ENCODE data around the gene CYGB.

Gene CYGB

DNA sequence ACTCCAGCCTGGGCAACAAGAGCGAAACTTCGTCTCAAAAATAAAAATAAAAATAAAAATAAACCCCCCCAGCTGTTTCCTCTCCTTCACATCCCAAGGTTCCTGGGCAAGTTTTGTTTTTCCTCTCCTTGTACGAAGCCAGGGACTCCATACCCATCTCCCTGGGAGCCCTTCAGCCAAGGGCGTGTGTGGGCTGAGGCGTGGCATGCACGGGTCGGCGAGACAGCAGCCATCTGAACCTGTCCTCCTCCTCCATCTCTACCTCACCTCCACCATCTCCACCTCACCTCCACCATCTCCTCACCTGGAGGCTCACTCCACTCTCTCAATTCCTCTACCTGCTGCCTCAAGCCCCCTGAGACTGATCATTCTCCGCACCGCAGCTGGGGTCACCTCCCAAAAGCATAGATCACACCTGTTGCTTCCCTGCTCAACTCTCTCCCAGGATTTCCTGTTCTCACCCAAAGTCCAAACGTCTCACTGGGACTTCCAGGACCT lies 53.2 kb downstream of the CYGB start:
- no peak for DNase-seq (ENCODE audit: low read depth in 2 of 3, low spot score in 1 of 3)

GRCh38 chr17:76481071-76481655 lies 56.3 kb downstream of the CYGB start:
- no peak for DNase-seq (ENCODE audit: low read depth in 2 of 3, low spot score in 1 of 3)

- no peak for DNase-seq (ENCODE audit: low read depth in 2 of 3, low spot score in 1 of 3)
These were observed 56.9 kb downstream of the CYGB start for GRCh38 chr17:76480632-76481031.

GRCh38 chr17:76479515-76480060 lies 57.9 kb downstream of the CYGB start:
- no peak for DNase-seq (ENCODE audit: low read depth in 2 of 3, low spot score in 1 of 3)

- no peak for DNase-seq (ENCODE audit: low read depth in 2 of 3, low spot score in 1 of 3)
These were observed 58.6 kb downstream of the CYGB start for GRCh38 chr17:76478730-76479514.

DNA sequence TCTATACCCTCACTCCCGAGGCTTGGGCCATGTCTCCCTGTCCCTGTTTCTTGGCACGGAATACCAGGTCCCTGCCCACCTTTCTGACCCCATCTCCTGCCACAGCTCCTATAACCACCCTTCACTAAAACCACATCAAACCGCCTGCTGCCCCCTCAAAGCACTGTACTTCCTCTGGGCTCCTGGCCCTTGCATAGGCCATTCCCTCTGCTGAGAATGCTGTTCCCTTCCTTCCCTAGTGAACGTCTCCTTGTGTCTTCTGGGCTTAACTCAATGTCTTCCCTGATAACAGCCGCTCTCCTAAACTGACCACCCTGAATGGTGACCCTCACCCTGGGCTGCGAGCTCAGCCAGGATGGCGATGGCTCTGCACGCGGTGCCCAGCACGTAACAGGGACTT lies 59.4 kb downstream of the CYGB start:
- DNase-seq (ENCODE audit: low read depth in 2 of 3, low spot score in 1 of 3), result no peak

GRCh38 chr17:76477576-76477975 lies 59.9 kb downstream of the CYGB start:
- no peak for DNase-seq (ENCODE audit: low read depth in 2 of 3, low spot score in 1 of 3)

Data from stimulated activated CD4-positive, alpha-beta T cell treated with anti-CD3 and anti-CD28 coated beads, Interleukin-12 subunit alpha, Interleukin-12 subunit beta, amount 100 ng/mL, for 48 hours (primary cell).